H1 (cell line): ENCODE data around the gene UBASH3B. TPM values are rescaled to one million over a fixed set of nuclear protein-coding genes. Genes with fewer than 3 reads are reported as not detected.
A peak's percentile ranks its signal among the peaks of the same experiment; 100 is the strongest.

Experiments used
- CTCF ChIA-PET: fragments of 300-600 bp; sonication (Branson Sonifier 250); formaldehyde crosslinking; loops from one replicate; lab custom pipeline; 2021; ENCODE audit not compliant: partially characterized antibody; lab: Charles Lee
- POLR2A ChIA-PET: fragments of 300-600 bp; sonication (Branson Sonifier 250); formaldehyde crosslinking; loops from one replicate; lab custom pipeline; 2021; ENCODE audit warnings: inconsistent platforms; ENCODE audit not compliant: partially characterized antibody; lab: Charles Lee
- DNase-seq, 2 experiments: peaks; one replicate each; pipeline versions ENCODE4 v3.0.0 to v3.0.0-alpha.2; 2010 to 2022; ENCODE audit warnings: low spot score in 2 of 2, low read depth in 1 of 2, mixed read lengths in 1 of 2
- FAIRE-seq: peaks from 2 replicates; lab custom pipeline; 2011; peaks lifted over from hg19 to GRCh38; lab: Jason Lieb, UNC
- H2AFZ ChIP-seq: 2 replicates; pipeline ENCODE4 v1.8.1; 2012; ENCODE audit warnings: low read length, inconsistent platforms
- H2AK5ac ChIP-seq: 2 replicates; pipeline ENCODE4 v1.6.1; 2013; ENCODE audit warnings: low read depth, low read length
- H2BK120ac ChIP-seq: replicated peaks from 2 replicates; pipeline ENCODE3; 2013; ENCODE audit warnings: low read depth, low read length, inconsistent platforms
- H2BK12ac ChIP-seq: 2 replicates; pipeline ENCODE4 v1.6.1; 2013; ENCODE audit warnings: low read depth, low read length
- H2BK15ac ChIP-seq: 2 replicates; pipeline ENCODE4 v1.6.1; 2013; ENCODE audit warnings: low read length
- H2BK20ac ChIP-seq: 2 replicates; pipeline ENCODE4 v1.6.1; 2013; ENCODE audit warnings: low read length
- H2BK5ac ChIP-seq: 2 replicates; pipeline ENCODE4 v1.6.1; 2013; ENCODE audit warnings: low read depth, low read length
- H3K14ac ChIP-seq: 2 replicates; pipeline ENCODE4 v1.6.1; 2013; ENCODE audit warnings: inconsistent platforms; ENCODE audit not compliant: insufficient read length
- H3K18ac ChIP-seq: 2 replicates; pipeline ENCODE4 v1.6.1; 2013; ENCODE audit warnings: low read length; ENCODE audit errors: extremely low read depth
- H3K23ac ChIP-seq: 2 replicates; pipeline ENCODE4 v1.6.1; 2013; ENCODE audit warnings: inconsistent platforms; ENCODE audit not compliant: insufficient read length
- H3K23me2 ChIP-seq: 2 replicates; pipeline ENCODE4 v1.6.1; 2013; ENCODE audit warnings: low read depth, low read length
- H3K27ac ChIP-seq: 2 replicates; pipeline ENCODE4 v1.6.1; 2011; ENCODE audit warnings: low read depth, low read length, inconsistent platforms
- H3K27me3 ChIP-seq, 4 experiments: replicated peaks in 1 of 4; 1 replicate in 1 of 4; 2 replicates in 3 of 4; pipeline versions ENCODE4 v1.6.1 to v1.8.1; 2011 to 2013; ENCODE audit warnings: low read length in 3 of 4, mild to moderate bottlenecking in 3 of 4, inconsistent platforms in 2 of 4, mixed read lengths in 2 of 4, moderate library complexity in 1 of 4; ENCODE audit not compliant: control insufficient read depth in 3 of 4, insufficient read depth in 3 of 4; ENCODE audit errors: extremely low read depth in 1 of 4
- H3K36me3 ChIP-seq, 4 experiments: 2 replicates each; pipeline versions ENCODE4 v1.6.1 to v1.8.1; 2011 to 2013; ENCODE audit warnings: mild to moderate bottlenecking in 4 of 4, low read length in 3 of 4, moderate library complexity in 2 of 4, control low read depth in 1 of 4, inconsistent platforms in 1 of 4; ENCODE audit not compliant: insufficient read depth in 4 of 4, control insufficient read depth in 2 of 4
- H3K4ac ChIP-seq: replicated peaks from 2 replicates; pipeline ENCODE3; 2013; ENCODE audit warnings: low read length, low read depth, mixed read lengths, inconsistent platforms; ENCODE audit not compliant: insufficient read length
- H3K4me1 ChIP-seq, 4 experiments: replicated peaks in 1 of 4; 1 replicate in 1 of 4; 2 replicates in 3 of 4; pipeline versions ENCODE4 v1.6.1 to v1.8.1; 2011 to 2013; ENCODE audit warnings: low read length in 3 of 4, inconsistent platforms in 2 of 4, mixed read lengths in 1 of 4; ENCODE audit not compliant: insufficient read depth in 4 of 4, control insufficient read depth in 3 of 4
- H3K4me2 ChIP-seq, 2 experiments: 2 replicates each; pipeline versions ENCODE4 v1.6.1 to v1.8.1; 2011 to 2013; ENCODE audit warnings: low read depth in 2 of 2, low read length in 2 of 2, control low read depth in 1 of 2, inconsistent platforms in 1 of 2, mild to moderate bottlenecking in 1 of 2; ENCODE audit not compliant: insufficient read depth in 1 of 2
- H3K4me3 ChIP-seq, 4 experiments: fragments of 200-600, 300-600 bp in 1 of 4; sonication (generic), shearing (Covaris generic), sonication (Bioruptor Twin) in 1 of 4; 2 replicates each; pipeline versions ENCODE4 v1.5.1 to v1.8.1; 2011 to 2016; ENCODE audit warnings: low read length in 4 of 4, low read depth in 3 of 4, control low read depth in 2 of 4, inconsistent platforms in 2 of 4, mild to moderate bottlenecking in 2 of 4, mixed read lengths in 1 of 4, moderate library complexity in 1 of 4; ENCODE audit not compliant: insufficient read depth in 2 of 4; ENCODE audit errors: extremely low read depth in 1 of 4
- H3K56ac ChIP-seq: replicated peaks from 2 replicates; pipeline ENCODE3; 2013; ENCODE audit warnings: low read depth, mild to moderate bottlenecking, mixed read lengths, low read length, inconsistent platforms; ENCODE audit not compliant: insufficient read length
- H3K79me1 ChIP-seq: 2 replicates; pipeline ENCODE4 v1.6.1; 2013; ENCODE audit warnings: low read depth, low read length, control low read depth
- H3K79me2 ChIP-seq, 2 experiments: 2 replicates each; pipeline versions ENCODE4 v1.6.1 to v1.8.1; 2012 to 2013; ENCODE audit warnings: low read length in 2 of 2, mild to moderate bottlenecking in 2 of 2, inconsistent platforms in 1 of 2; ENCODE audit not compliant: insufficient read depth in 2 of 2, control insufficient read depth in 1 of 2
- H3K9ac ChIP-seq, 4 experiments: replicated peaks in 1 of 4; 1 replicate in 1 of 4; 2 replicates in 3 of 4; pipeline versions ENCODE4 v1.6.1 to v1.8.1; 2011 to 2013; ENCODE audit warnings: low read depth in 3 of 4, low read length in 3 of 4, control low read depth in 2 of 4, mild to moderate bottlenecking in 2 of 4, moderate library complexity in 2 of 4, inconsistent platforms in 1 of 4; ENCODE audit errors: extremely low read depth in 1 of 4
- H3K9me3 ChIP-seq, 2 experiments: 2 replicates each; pipeline versions ENCODE4 v1.6.1 to v1.8.1; 2012 to 2013; ENCODE audit warnings: mild to moderate bottlenecking in 2 of 2, moderate library complexity in 2 of 2, control low read depth in 1 of 2, inconsistent platforms in 1 of 2, low read depth in 1 of 2, low read length in 1 of 2, mixed read lengths in 1 of 2; ENCODE audit not compliant: insufficient read depth in 2 of 2
- H4K20me1 ChIP-seq, 2 experiments: replicated peaks in 1 of 2; 2 replicates each; pipeline versions ENCODE3 to v1.8.1; 2011 to 2013; ENCODE audit warnings: inconsistent platforms in 2 of 2, low read length in 2 of 2, mild to moderate bottlenecking in 1 of 2; ENCODE audit not compliant: insufficient read depth in 2 of 2, control insufficient read depth in 1 of 2
- H4K5ac ChIP-seq: 2 replicates; pipeline ENCODE4 v1.6.1; 2013; ENCODE audit warnings: low read length, low read depth, mixed read lengths, inconsistent platforms; ENCODE audit not compliant: insufficient read length
- H4K8ac ChIP-seq: 2 replicates; pipeline ENCODE4 v1.8.0; 2013; ENCODE audit warnings: mild to moderate bottlenecking, moderate library complexity, low read length, inconsistent platforms; ENCODE audit not compliant: insufficient read depth; ENCODE audit errors: extremely low read depth
- H4K91ac ChIP-seq: replicated peaks from 2 replicates; pipeline ENCODE3; 2013; ENCODE audit warnings: low read length, mixed read lengths, inconsistent platforms; ENCODE audit not compliant: insufficient read length
- FOSL1 ChIP-seq: IDR thresholded peaks from 2 replicates; pipeline ENCODE4 v1.6.1; 2011; ENCODE audit warnings: mild to moderate bottlenecking, low read depth, low read length, moderate library complexity; ENCODE audit not compliant: insufficient read depth
- KDM4A ChIP-seq: IDR thresholded peaks from one replicate; pipeline ENCODE4 v1.7.1; 2012; ENCODE audit warnings: low read depth, mild to moderate bottlenecking, moderate library complexity, low read length, inconsistent platforms; ENCODE audit not compliant: severe bottlenecking
- WGBS, 2 experiments: shearing (Covaris generic) in 1 of 2; methylation state at CpG; one replicate each; pipeline versions ENCODE4 v1.1.6 to v1.1.7; 2013 to 2015; ENCODE audit warnings: low lambda C conversion rate in 2 of 2, mixed read lengths in 2 of 2, inconsistent platforms in 1 of 2, low coverage in 1 of 2, missing lambda C conversion rate in 1 of 2; ENCODE audit not compliant: insufficient replicate concordance in 2 of 2, insufficient coverage in 1 of 2, insufficient read length in 1 of 2; ENCODE audit errors: extremely low coverage in 1 of 2, missing lambda C conversion rate in 1 of 2; 5-methylcytosine and 5-hydroxymethylcytosine counted together
- polyA plus RNA-seq, 7 experiments: library from polyadenylated mRNA; depleted of rRNA in 3 of 7; stranded (reverse) in 5 of 7; unstranded in 2 of 7; fragments of >200 nt in 5 of 7; fragments of 200-250 nt in 2 of 7; gene quantifications; 1 replicate in 5 of 7; 2 replicates in 1 of 7; 4 replicates in 1 of 7; pipeline versions ENCODE4 v1.2.1 to v1.2.3, GENCODE V29; 2011 to 2013; ENCODE audit warnings: missing spikeins in 2 of 7, mixed read lengths in 2 of 7
- total RNA-seq: library from RNA; stranded (reverse); fragmentation: NEBNext Ultra II Directional; extraction: Animal tissue kit (Norgen Biotek cat#: 25700); gene quantifications from 2 replicates; pipeline ENCODE4 v1.2.1, GENCODE V29; 2021

UBASH3B gene
- total and polyA plus RNA-seq, 2 of the 8 experiments (the other 6 are each of a cell fraction or from before 2014, with no cell fraction given), result 7.5 to 9.5 TPM

DNA sequence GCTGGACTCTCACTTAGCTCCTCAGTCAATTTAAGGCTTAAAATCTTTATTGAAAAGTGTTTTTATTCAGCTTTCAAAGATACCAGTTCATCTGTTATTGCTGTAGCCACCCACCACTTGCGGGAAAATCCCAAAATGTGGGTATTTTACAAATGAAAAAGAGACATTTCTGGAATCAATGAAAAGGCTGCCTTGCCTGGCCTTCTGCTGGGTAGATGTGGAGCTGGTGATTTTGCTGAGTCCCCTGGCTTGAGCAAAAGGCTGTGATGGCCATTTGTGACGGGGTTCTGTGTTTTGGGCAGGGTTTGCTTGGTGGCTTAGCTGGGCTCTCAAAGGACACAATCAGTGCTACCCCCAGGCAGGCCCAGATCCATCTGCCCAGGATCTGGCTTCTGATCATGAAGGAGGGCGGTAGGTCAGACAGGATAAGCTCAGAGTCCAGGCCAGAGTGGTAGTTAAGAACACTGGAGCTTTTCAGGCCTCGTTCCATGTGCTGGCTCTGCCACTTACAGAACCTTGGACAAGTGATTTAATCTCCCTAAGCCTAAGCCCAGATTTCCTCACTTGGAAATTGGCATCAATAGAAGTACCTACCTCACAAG, 36.1 kb downstream of the UBASH3B start:
- Histone ChIP-seq H2AFZ (0 out of 2 replicates have a peak overlapping the region, but pooled peaks have one; percentile 39), H3K27ac (0 out of 2 replicates have a peak overlapping the region, but pooled peaks have one; percentile 29), H2BK120ac (no peak overlapping the region), H3K4me1 (peaks cover 7 to 22% (median 15%) of the 10 kb centered on the region in 4 experiments; a peak in 6 of 7 replicates), H3K56ac (no peak overlapping the region), H4K8ac (no peak overlapping the region), H3K4ac (no peak overlapping the region), H2BK5ac (peak overlapping the region; percentile 37; the same call in 1 of the 2 replicates), H2BK15ac (no peak overlapping the region), H3K4me2 (peak overlapping the region in 1 of 2 experiments; percentile 9; a peak in 1 of 4 replicates), H3K23me2 (no peaks in the 10 kb centered on the region), H3K9ac (no peak overlapping the region), H2BK12ac (no peak overlapping the region; the same call in 1 of the 2 replicates), H3K23ac (no peak overlapping the region), H4K5ac (peak overlapping the region; percentile 25), H3K79me1 (peaks cover 4% of the 10 kb centered on the region), H3K9me3 (no peaks in the 10 kb centered on the region), H4K91ac (peak overlapping the region; percentile 34), H3K18ac (no peak overlapping the region; the same call in 1 of the 2 replicates), H4K20me1 (no peaks in the 10 kb centered on the region), H3K4me3 (no peak overlapping the region), H3K36me3 (no peaks in the 10 kb centered on the region), H2BK20ac (no peak overlapping the region), H3K79me2 (no peaks in the 10 kb centered on the region), H3K14ac (no peak overlapping the region), H3K27me3 (no peaks in the 10 kb centered on the region), H2AK5ac (no peak overlapping the region)
- WGBS, 2 experiments, result 77% methylated on average over 4 of the region's 4 CpGs; no CpG with 5 or more reads in 1 of the 2 experiments
- POLR2A ChIA-PET, result no interaction called here
- DNase-seq (no peak), FAIRE-seq (no peak)
- CTCF ChIA-PET, result interaction anchor here (0.6 to 2.1 kb wide), 7 partner anchors 13 to 161 kb away, joined by 3 to 6 read pairs (median 4); no protein-coding TSS in a partner anchor
- TF ChIP-seq KDM4A (no peak), FOSL1 (no peak)
